Activated CD8-positive, alpha-beta T cell treated with anti-CD3 and anti-CD28 coated beads for 36 hours (primary cell): ENCODE data around the gene WSB1. TPM values are rescaled to one million over a fixed set of nuclear protein-coding genes. Genes with fewer than 3 reads are reported as not detected.
"Not testable (repeated sequence)": the region's sequence is repeated elsewhere in the genome, so short reads cannot be mapped to it uniquely, and the experiment has no call there.

ENCODE experiments used
- ATAC-seq: fragments of 200-7000 bp; cut with Tn5 transposase; one replicate; pipeline ENCODE4 v1.10.0; 2021; ENCODE audit warnings: mild to moderate bottlenecking, moderate library complexity
- CTCF ChIA-PET: fragments of 350-600 bp; sonication (Branson Sonifier 250); formaldehyde crosslinking; loops from one replicate; lab custom pipeline; 2021; ENCODE audit warnings: antibody characterized with exemption; lab: Charles Lee
- POLR2A ChIA-PET: fragments of 350-600 bp; sonication (Branson Sonifier 250); formaldehyde crosslinking; loops from one replicate; lab custom pipeline; 2021; ENCODE audit warnings: antibody characterized with exemption; lab: Charles Lee
- DNase-seq: peaks from one replicate; pipeline ENCODE4 v3.0.0-alpha.2; 2020
- H3K27ac Mint-ChIP-seq: one replicate; pipeline ENCODE4 v1.8.0; 2021; ENCODE audit warnings: mild to moderate bottlenecking, mixed read lengths
- H3K27me3 Mint-ChIP-seq: one replicate; pipeline ENCODE4 v1.8.0; 2021; ENCODE audit warnings: mixed read lengths
- H3K36me3 Mint-ChIP-seq: one replicate; pipeline ENCODE4 v1.8.0; 2021; ENCODE audit warnings: low read depth, mixed read lengths
- H3K4me1 Mint-ChIP-seq: one replicate; pipeline ENCODE4 v1.8.0; 2021; ENCODE audit warnings: low read depth, mixed read lengths
- H3K4me3 Mint-ChIP-seq: one replicate; pipeline ENCODE4 v1.8.0; 2021; ENCODE audit warnings: mild to moderate bottlenecking, moderate library complexity, mixed read lengths
- H3K9me3 Mint-ChIP-seq: one replicate; pipeline ENCODE4 v1.8.0; 2021; ENCODE audit warnings: mixed read lengths
- intact Hi-C: fragments of 100-400 bp; cut with micrococcal nuclease; formaldehyde crosslinking; loops from one replicate; pipeline ENCODE4 v1.10.0; 2022
- total RNA-seq, 2 experiments: library from RNA; stranded (reverse); gene quantifications; one replicate each; pipeline ENCODE4 v1.2.3, GENCODE V29; 2021
- TF ChIP-seq, protein P1 (sequence below): fragments of 200-600 bp; IDR thresholded peaks from one replicate; pipeline ENCODE4 v1.8.0; 2022; ENCODE audit warnings: antibody characterized with exemption, mild to moderate bottlenecking

The WSB1 gene
- total RNA-seq, 2 experiments from 2014 or later = 224 to 231 TPM

DNA sequence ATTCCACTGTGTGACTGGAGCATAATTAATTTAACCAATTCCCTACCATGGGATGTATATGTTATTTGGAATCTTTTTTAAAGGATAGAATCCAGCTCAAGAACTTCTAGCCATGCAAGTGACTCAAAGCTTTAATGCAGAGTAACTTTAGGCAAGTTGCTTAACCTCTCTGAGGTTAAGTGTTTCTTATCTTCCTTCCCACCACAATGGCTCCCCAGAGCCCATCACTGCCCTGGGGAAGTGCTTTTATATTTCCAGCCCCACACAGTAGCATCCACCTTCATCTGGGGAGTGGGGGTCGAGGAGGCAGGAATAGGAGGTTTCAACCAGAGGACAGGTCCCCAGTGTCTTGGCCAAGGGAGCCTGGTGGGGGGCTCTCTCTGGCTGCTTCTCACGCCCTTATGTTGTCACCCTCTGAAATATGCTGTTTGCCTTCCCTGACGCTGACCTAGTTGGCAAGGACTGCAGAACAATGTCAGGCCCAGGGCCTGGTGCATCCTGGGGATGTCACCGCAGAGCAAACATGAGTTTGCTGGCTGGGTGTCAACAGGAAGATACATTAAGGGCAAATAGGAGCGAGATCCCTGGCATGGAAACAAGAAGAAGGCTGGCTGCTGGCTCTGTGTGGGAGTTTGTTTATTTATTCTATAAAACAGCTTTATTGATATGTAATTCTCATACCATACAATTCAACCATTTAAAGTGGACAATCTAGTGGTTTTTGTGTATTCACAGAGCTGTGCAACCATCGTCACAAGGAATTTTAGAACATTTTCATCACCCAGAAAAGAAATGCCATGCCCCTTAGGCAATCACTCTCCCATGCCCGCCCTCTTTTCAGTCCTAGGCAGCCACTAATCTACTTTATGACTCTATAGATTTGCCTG, 46.6 kb upstream of the WSB1 start:
- peaks cover 4% of the 10 kb centered on the region for H3K4me1 Mint-ChIP-seq
- POLR2A ChIA-PET = no interaction called here

DNA sequence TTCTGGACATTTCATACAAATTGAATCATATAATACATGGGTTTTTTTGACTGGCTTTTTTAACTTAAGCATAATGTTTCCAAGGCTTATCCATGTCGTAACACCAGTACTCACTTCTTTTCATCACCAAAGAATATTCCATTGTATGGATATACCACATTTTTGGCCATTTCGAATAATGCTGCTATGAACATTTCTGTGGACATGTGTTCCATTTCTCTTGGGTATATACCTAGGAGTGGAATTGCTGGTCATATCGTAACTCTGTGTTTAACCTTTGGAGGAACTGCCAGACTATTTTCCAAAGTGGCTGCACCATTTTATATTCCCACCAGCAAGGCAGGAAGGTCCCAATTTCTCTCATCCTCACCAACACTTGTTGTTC, 46.0 kb upstream of the WSB1 start:
- no peaks in the 10 kb centered on the region for H3K36me3 Mint-ChIP-seq
- DNase-seq (no peak), ATAC-seq (no peak)
- no peaks in the 10 kb centered on the region for H3K9me3 Mint-ChIP-seq
- CTCF ChIA-PET = no interaction called here
- H3K27me3 Mint-ChIP-seq = peaks cover 9% of the 10 kb centered on the region
- intact Hi-C loops = loop anchor here (10.0 kb wide), 1 partner anchor 47 kb away; the partner anchor contains the start of gene WSB1
- TF ChIP-seq, protein P1, sequence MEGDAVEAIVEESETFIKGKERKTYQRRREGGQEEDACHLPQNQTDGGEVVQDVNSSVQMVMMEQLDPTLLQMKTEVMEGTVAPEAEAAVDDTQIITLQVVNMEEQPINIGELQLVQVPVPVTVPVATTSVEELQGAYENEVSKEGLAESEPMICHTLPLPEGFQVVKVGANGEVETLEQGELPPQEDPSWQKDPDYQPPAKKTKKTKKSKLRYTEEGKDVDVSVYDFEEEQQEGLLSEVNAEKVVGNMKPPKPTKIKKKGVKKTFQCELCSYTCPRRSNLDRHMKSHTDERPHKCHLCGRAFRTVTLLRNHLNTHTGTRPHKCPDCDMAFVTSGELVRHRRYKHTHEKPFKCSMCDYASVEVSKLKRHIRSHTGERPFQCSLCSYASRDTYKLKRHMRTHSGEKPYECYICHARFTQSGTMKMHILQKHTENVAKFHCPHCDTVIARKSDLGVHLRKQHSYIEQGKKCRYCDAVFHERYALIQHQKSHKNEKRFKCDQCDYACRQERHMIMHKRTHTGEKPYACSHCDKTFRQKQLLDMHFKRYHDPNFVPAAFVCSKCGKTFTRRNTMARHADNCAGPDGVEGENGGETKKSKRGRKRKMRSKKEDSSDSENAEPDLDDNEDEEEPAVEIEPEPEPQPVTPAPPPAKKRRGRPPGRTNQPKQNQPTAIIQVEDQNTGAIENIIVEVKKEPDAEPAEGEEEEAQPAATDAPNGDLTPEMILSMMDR = no peak
- POLR2A ChIA-PET = no interaction called here
- H3K4me1 Mint-ChIP-seq = peaks cover 4% of the 10 kb centered on the region
- no peak overlapping the region for H3K4me3 Mint-ChIP-seq
- H3K27ac Mint-ChIP-seq = no peak overlapping the region

More for the DNA sequence above, 46.6 kb upstream of the WSB1 start:
- Mint-ChIP-seq H3K9me3 (no peaks in the 10 kb centered on the region), H3K27ac (no peak overlapping the region), H3K4me3 (no peak overlapping the region), H3K36me3 (no peaks in the 10 kb centered on the region), H3K27me3 (peaks cover 10% of the 10 kb centered on the region)
- no peak for ATAC-seq
- CTCF ChIA-PET = no interaction called here
- TF ChIP-seq, protein P1 = no peak
- DNase-seq = no peak
- intact Hi-C loops = loop anchor here (10.0 kb wide), 1 partner anchor 47 kb away; the partner anchor contains the start of gene WSB1

DNA sequence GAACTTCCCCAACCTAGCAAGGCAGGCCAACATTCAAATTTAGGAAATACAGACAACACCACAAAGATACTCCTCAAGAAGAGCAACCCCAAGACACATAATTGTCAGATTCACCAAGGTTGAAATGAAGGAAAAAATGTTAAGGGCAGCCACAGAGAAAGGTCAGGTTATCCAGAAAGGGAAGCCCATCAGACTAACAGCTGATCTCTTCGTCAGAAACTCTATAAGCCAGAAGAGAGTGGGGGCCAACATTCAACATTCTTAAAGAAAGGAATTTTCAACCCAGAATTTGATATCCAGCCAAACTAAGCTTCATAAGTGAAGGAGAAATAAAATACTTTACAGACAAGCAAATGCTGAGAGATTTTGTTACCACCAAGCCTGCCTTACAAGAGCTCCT, 43.1 kb upstream of the WSB1 start:
- H3K9me3 Mint-ChIP-seq, H3K27ac Mint-ChIP-seq, H3K4me1 Mint-ChIP-seq, DNase-seq, H3K27me3 Mint-ChIP-seq, H3K4me3 Mint-ChIP-seq, H3K36me3 Mint-ChIP-seq, intact Hi-C loops, ATAC-seq: not testable (repeated sequence)
- ChIA-PET CTCF (interaction anchor here (3.3 kb wide), 1 partner anchor 14 kb away, joined by 14 read pairs; no protein-coding TSS in a partner anchor), POLR2A (interaction anchor here (0.6 kb wide), 1 partner anchor 356 kb away, joined by 3 read pairs; no protein-coding TSS in a partner anchor)

DNA sequence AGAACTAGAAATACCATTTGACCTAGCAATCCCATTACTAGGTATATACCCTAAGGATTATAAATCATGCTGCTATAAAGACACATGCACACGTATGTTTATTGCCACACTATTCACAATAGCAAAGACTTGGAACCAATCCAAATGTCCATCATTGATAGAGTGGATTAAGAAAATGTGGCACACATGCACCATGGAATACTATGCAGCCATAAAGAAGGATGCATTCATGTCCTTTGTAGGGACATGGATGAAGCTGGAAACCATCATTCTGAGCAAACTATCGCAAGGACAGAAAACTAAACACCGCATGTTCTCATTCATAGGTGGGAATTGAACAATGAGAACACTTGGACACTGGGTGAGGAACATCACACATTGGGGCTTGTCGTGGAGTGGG, 39.1 kb upstream of the WSB1 start:
- H3K4me3 Mint-ChIP-seq, ATAC-seq, H3K27ac Mint-ChIP-seq, POLR2A ChIA-PET, CTCF ChIA-PET, DNase-seq, intact Hi-C loops, H3K9me3 Mint-ChIP-seq, H3K36me3 Mint-ChIP-seq, H3K4me1 Mint-ChIP-seq, H3K27me3 Mint-ChIP-seq: not testable (repeated sequence)

DNA sequence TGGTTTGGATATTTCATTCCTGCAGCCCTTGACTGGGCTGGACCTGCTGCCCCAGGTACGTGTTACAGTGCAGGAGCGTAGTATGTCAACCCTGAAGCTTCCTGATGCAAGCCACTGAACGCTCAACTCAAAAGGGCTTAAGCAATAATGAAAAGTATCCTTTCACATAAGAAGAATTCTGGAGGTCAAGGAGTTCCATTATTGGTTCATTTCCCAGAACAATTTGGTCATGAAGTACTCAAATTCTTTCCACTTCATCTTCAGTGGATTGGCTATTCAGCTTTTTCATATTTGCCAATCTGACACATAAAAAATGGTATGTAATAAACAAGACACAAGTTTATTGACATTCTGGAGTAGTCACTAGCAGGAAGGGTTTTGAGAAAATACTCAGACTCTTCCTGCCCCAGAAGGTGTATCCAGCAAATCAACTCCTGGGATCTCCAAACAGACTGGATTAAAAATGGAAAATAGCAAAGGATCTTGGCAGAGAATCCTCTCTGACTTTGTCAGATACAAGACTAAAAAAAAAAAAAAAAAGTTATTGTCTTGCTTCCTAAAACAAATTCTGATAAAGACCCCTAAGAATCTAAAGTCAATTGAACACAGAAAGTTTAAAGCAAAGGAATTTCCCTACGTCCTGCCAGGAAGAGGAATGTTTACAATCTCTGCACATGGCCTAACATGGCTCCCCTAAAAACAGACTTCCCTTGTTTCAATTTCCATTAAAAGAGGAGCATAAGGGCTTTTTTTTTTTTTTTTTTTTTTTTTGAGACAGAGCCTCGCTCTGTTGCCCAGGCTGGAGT, 37.5 kb upstream of the WSB1 start:
- ChIA-PET CTCF (interaction anchor here (0.9 to 1.3 kb wide), 2 partner anchors 20 kb away, joined by 3 to 7 read pairs; no protein-coding TSS in a partner anchor), POLR2A (no interaction called here)
- Mint-ChIP-seq H3K27ac (no peak overlapping the region), H3K36me3 (no peaks in the 10 kb centered on the region), H3K4me1 (no peaks in the 10 kb centered on the region), H3K27me3 (no peaks in the 10 kb centered on the region), H3K9me3 (no peaks in the 10 kb centered on the region), H3K4me3 (no peak overlapping the region)
- TF ChIP-seq, protein P1 = no peak
- DNase-seq (no peak), ATAC-seq (no peak)
- intact Hi-C loops = no loop called here
